Thyroid gland (tissue), 4 donors: ENCODE results near the gene ZFHX3. TPM values are rescaled to one million over a fixed set of nuclear protein-coding genes. Genes with fewer than 3 reads are reported as not detected.

ENCODE experiments used
- DNase-seq, 2 donors: peaks; one replicate each; pipeline ENCODE4 v3.0.0-alpha.2; 2019
- H3K27ac ChIP-seq, 3 donors: fragments of 200-600 bp; sonication (generic); 1 replicate in 2 of 3; 2 replicates in 1 of 3; pipeline ENCODE4 v1.5.1; 2016 to 2019; ENCODE audit warnings: mild to moderate bottlenecking in 1 of 3, moderate library complexity in 1 of 3
- H3K27me3 ChIP-seq: fragments of 200-600 bp; sonication (generic); one replicate; pipeline ENCODE4 v1.5.1; 2019
- H3K36me3 ChIP-seq, 2 donors: fragments of 200-600 bp; sonication (generic); one replicate each; pipeline ENCODE4 v1.5.1; 2016 to 2019
- H3K4me1 ChIP-seq, 2 donors: fragments of 200-600 bp; sonication (generic); one replicate each; pipeline ENCODE4 v1.5.1; 2017 to 2019
- H3K4me3 ChIP-seq, 3 donors: fragments of 200-600 bp; sonication (generic); replicated peaks in 1 of 3; 1 replicate in 2 of 3; 2 replicates in 1 of 3; pipeline ENCODE4 v1.5.1; 2016; ENCODE audit warnings: mild to moderate bottlenecking in 1 of 3
- H3K9me3 ChIP-seq: fragments of 200-600 bp; sonication (generic); one replicate; pipeline ENCODE4 v1.5.1; 2017
- POLR2A ChIP-seq, 2 donors: fragments of 450-650 bp; IDR thresholded peaks; one replicate each; pipeline ENCODE4 v1.6.1; 2017; ENCODE audit warnings: antibody characterized with exemption in 2 of 2, mild to moderate bottlenecking in 2 of 2, moderate library complexity in 1 of 2
- WGBS, 2 donors: methylation state at CpG; one replicate each; pipeline ENCODE4 v1.1.5; 2017; 5-methylcytosine and 5-hydroxymethylcytosine counted together
- intact Hi-C: fragments of 100-400 bp; cut with DNase I; formaldehyde crosslinking; loops from one replicate; pipeline ENCODE4 v1.15.1; 2023
- total RNA-seq, 4 donors: library from RNA; depleted of rRNA; stranded (reverse); fragments of >200 nt; gene quantifications; one replicate each; pipeline ENCODE4 v1.2.3, GENCODE V29; 2016
- TF ChIP-seq, protein P1 (sequence below), 6 experiments: fragments of 200-600 bp in 3 of 6; fragments of 450-650 bp in 3 of 6; sonication (generic) in 3 of 6; IDR thresholded peaks; one replicate each; pipeline ENCODE4 v1.5.1; 2016 to 2019; ENCODE audit warnings: antibody characterized with exemption in 6 of 6, mild to moderate bottlenecking in 2 of 6, inconsistent platforms in 1 of 6, moderate library complexity in 1 of 6

The ZFHX3 gene, protein sequence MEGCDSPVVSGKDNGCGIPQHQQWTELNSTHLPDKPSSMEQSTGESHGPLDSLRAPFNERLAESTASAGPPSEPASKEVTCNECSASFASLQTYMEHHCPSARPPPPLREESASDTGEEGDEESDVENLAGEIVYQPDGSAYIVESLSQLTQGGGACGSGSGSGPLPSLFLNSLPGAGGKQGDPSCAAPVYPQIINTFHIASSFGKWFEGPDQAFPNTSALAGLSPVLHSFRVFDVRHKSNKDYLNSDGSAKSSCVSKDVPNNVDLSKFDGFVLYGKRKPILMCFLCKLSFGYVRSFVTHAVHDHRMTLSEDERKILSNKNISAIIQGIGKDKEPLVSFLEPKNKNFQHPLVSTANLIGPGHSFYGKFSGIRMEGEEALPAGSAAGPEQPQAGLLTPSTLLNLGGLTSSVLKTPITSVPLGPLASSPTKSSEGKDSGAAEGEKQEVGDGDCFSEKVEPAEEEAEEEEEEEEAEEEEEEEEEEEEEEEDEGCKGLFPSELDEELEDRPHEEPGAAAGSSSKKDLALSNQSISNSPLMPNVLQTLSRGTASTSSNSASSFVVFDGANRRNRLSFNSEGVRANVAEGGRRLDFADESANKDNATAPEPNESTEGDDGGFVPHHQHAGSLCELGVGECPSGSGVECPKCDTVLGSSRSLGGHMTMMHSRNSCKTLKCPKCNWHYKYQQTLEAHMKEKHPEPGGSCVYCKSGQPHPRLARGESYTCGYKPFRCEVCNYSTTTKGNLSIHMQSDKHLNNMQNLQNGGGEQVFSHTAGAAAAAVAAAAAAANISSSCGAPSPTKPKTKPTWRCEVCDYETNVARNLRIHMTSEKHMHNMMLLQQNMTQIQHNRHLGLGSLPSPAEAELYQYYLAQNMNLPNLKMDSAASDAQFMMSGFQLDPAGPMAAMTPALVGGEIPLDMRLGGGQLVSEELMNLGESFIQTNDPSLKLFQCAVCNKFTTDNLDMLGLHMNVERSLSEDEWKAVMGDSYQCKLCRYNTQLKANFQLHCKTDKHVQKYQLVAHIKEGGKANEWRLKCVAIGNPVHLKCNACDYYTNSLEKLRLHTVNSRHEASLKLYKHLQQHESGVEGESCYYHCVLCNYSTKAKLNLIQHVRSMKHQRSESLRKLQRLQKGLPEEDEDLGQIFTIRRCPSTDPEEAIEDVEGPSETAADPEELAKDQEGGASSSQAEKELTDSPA (N-terminal part only)
- 10 to 100 TPM; 27.4 to 92.9 (median 45.5) TPM for total RNA-seq

DNA sequence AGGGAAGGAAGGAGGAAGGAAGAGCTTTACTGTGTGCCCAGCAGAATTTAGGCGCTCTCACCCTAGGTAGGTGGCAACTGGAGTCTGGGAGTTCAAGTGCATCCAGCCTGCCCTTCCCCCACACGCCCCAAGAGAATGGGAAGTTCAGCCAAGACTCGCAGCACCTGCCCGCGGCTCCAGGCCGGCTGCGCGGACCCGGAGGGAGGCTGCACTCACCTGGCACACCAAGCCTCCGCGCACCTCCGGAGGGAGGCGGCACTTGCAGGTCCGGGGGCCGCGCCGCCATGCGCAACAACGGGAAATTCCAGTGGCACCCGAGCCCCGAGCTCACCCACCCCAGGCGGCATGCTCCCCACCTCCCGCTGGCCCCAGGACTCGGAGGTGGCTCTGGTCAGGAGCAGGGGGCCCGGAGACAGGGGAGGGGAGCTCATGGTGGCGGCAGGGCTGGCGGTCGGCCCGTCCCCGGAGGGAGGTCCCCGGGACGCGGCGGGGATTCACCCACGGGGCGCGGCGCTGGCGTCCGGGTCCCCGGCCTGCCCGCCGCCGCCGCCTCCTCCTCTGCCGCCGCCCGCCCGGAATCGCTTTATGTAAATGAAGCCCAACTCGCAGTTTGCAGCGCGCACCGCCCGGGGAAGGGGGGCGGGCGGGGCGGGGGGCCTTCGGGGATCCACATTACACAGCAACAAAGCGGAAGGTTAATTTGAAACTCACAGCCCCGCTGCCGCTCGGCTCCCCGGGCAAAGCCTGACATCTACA lies at the start of gene ZFHX3:
TSS of gene ZFHX3 (minus strand) at position 593 of the 756 bp plus-strand sequence. CDS start 87,983 bp downstream, outside the sequence.
- H3K36me3 ChIP-seq, result no peaks in the 10 kb centered on the region
- DNase-seq, result peak; percentile 92 to 93
- TF ChIP-seq, protein P1, sequence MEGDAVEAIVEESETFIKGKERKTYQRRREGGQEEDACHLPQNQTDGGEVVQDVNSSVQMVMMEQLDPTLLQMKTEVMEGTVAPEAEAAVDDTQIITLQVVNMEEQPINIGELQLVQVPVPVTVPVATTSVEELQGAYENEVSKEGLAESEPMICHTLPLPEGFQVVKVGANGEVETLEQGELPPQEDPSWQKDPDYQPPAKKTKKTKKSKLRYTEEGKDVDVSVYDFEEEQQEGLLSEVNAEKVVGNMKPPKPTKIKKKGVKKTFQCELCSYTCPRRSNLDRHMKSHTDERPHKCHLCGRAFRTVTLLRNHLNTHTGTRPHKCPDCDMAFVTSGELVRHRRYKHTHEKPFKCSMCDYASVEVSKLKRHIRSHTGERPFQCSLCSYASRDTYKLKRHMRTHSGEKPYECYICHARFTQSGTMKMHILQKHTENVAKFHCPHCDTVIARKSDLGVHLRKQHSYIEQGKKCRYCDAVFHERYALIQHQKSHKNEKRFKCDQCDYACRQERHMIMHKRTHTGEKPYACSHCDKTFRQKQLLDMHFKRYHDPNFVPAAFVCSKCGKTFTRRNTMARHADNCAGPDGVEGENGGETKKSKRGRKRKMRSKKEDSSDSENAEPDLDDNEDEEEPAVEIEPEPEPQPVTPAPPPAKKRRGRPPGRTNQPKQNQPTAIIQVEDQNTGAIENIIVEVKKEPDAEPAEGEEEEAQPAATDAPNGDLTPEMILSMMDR (IDR thresholded peaks at IDR 0.05), result peak in 2 of 6 experiments; percentile 6 to 36
- TF ChIP-seq POLR2A (IDR thresholded peaks at IDR 0.05), result peak in 1 of 2 donors; percentile 86
- WGBS, 2 donors, result 1 to 2% methylated on average over 8 to 22 of the region's 64 CpGs
- H3K27me3 ChIP-seq, result no peaks in the 10 kb centered on the region
- peak within 1 kb of the TSS; percentile 98 to 99 (median 99) for H3K27ac ChIP-seq
- intact Hi-C loops, result no loop called here
- peak within 1 kb of the TSS; percentile 37 to 88 (median 61) for H3K4me3 ChIP-seq
- peaks cover 68 to 80% of the 10 kb centered on the region in 2 donors for H3K4me1 ChIP-seq
- no peaks in the 10 kb centered on the region for H3K9me3 ChIP-seq

DNA sequence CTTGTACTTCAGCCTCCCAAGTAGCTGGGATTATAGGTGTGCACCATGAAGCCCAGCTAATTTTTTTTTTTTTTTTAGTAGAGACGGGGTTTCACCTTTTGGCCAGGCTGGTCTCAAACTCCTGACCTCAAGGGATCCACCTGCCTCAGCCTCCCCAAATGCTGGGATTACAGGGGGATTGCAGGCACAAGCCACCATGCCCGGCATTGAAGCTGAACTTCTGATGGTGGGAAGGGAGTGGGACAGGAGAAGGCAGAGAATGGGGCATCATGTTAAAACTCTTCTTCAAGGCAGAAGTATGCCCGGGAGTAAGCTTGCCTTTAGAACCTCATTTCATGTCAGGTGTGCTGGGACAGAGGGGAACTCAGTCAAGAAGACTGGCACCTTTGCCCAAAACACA lies 48.6 kb upstream of the ZFHX3 start:
- peaks cover 0 to 11% of the 10 kb centered on the region in 2 donors for H3K4me1 ChIP-seq
- no peak for DNase-seq
- 76% methylated on average over 3 of the region's 3 CpGs for WGBS, 2 donors
- no peaks in the 10 kb centered on the region for H3K36me3 ChIP-seq
- H3K27me3 ChIP-seq, result no peaks in the 10 kb centered on the region
- H3K9me3 ChIP-seq, result no peaks in the 10 kb centered on the region
- H3K27ac ChIP-seq, result no peak overlapping the region
- H3K4me3 ChIP-seq, result no peak overlapping the region
- intact Hi-C loops, result no loop called here
- TF ChIP-seq, protein P1 (IDR thresholded peaks at IDR 0.05), result no peak
- TF ChIP-seq POLR2A (IDR thresholded peaks at IDR 0.05), result no peak

DNA sequence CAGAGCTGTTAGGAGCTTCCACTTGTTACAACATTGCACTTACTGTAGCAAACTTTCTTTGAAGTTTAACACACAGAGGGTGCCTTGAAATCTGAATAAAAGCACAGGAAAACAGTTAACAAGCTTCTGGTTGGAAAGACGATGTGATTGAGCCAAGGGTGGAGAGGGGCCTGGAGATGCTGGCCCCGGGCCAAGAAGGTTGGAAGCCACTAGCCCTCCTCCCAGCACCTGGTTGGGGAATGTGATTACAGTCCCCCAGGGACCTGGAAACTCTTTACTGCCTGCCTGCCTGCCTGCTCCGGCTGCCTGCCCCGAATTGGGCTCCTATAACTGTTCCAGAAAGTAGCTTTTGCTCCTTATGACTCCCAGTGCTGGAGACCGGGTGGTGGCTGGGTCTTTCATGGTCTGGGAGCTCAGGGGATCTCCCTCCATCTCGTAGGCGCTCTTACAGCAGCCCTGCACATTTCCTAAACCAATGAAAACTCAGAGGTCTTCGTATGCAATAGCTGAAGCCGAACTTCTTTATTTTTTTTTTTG lies 48.0 kb upstream of the ZFHX3 start:
- TF ChIP-seq POLR2A (IDR thresholded peaks at IDR 0.05), result no peak
- TF ChIP-seq, protein P1 (IDR thresholded peaks at IDR 0.05), result no peak
- peak overlapping the region in 1 of 3 donors; percentile 30 for H3K27ac ChIP-seq
- H3K4me1 ChIP-seq, result peaks cover 0 to 11% of the 10 kb centered on the region in 2 donors
- intact Hi-C loops, result no loop called here
- DNase-seq, result peak; percentile 77 to 80
- no peaks in the 10 kb centered on the region for H3K36me3 ChIP-seq
- no peak overlapping the region for H3K4me3 ChIP-seq
- H3K27me3 ChIP-seq, result no peaks in the 10 kb centered on the region
- H3K9me3 ChIP-seq, result no peaks in the 10 kb centered on the region
- WGBS, 2 donors, result 22 to 23% methylated on average over 9 of the region's 9 CpGs

DNA sequence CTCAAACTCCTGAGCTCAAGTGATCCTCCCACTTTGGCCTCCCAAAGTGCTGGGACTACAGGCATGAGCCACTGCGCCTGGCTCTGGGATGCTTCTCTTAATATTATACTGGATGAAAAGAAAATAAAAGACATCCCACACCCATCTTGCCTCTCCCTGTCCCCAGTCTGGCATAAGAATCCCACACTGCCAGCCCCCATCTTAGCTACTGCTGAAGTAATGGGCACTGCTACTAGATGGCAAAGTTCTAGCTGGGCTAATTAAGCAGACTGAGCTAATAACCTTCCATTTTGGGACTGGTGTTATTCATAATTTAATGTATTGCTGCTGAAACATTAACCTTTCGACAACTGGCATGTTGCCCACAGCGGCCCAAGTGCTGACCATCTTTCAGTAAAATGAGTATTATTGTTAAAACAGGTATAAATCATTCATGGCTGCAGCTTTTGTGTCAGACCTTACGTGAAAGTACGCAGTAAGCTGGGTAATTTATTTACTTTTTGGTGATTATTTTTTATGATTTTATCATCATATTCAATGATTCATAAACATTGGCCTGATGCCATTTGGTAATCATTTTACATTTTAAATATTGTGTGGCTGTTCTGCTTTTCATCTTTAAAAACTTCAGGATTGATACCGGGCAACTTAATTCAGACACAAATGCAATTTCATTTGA lies 47.4 kb upstream of the ZFHX3 start:
- DNase-seq, result no peak
- Histone ChIP-seq H3K4me3 (no peak overlapping the region), H3K9me3 (no peaks in the 10 kb centered on the region), H3K36me3 (no peaks in the 10 kb centered on the region), H3K27me3 (no peaks in the 10 kb centered on the region), H3K27ac (no peak overlapping the region), H3K4me1 (peaks cover 0 to 11% of the 10 kb centered on the region in 2 donors)
- no peak for TF ChIP-seq POLR2A (IDR thresholded peaks at IDR 0.05)
- TF ChIP-seq, protein P1 (IDR thresholded peaks at IDR 0.05), result no peak
- 87 to 88% methylated on average over 6 of the region's 6 CpGs for WGBS, 2 donors
- intact Hi-C loops, result no loop called here
